ENCODE data around the gene GNGT1. TPM values are rescaled to one million over a fixed set of nuclear protein-coding genes. Genes with fewer than 3 reads are reported as not detected.

Gene GNGT1
- total and polyA plus RNA-seq, 2 of the 13 experiments (the other 11 are each of a cell fraction or from before 2014, with no cell fraction given), result not detected

DNA sequence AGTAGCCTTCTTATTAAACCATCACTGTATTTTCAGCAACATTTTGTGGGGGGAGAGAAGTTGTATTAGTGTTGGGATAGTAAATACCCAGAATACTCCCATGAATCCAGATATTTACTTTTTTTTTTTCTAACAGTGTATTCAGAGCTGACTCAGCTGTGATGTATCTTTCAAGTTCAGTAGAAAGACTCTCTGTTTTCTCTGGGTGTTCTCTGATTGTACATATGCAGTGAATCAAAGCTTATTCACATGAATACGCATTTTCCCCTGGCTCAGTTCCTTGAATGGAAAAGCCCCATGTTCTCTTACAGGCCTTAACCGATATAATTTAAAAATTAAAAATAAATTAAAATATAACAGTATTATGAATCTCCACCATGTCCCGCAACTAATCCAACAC, 17.1 kb upstream of the GNGT1 start:
- intact Hi-C loops (cut with micrococcal nuclease; ENCODE audit: unreplicated experiment), result no loop called here
- H3K27ac ChIP-seq (ENCODE audit: extremely low read length, insufficient read depth, low read length), result no peak overlapping the region
- WGBS (ENCODE audit: low lambda C conversion rate), result 44% methylated on average over 3 of the region's 3 CpGs
- H3K4me1 ChIP-seq (ENCODE audit: insufficient read depth, low read length), result 0 out of 2 replicates have a peak, but pooled peaks cover 5% of the 10 kb centered on the region
- H3K4me3 ChIP-seq (replicated peaks in 1 of 3; ENCODE audit: insufficient read depth in 1 of 3, low read depth in 2 of 3, low read length in 3 of 3), result no peak overlapping the region
- ATAC-seq (no peak), DNase-seq (ENCODE audit: low spot score) (no peak), FAIRE-seq (no peak)
- H3K9me3 ChIP-seq (ENCODE audit: low read length), result no peaks in the 10 kb centered on the region
- POLR2A ChIA-PET, result no interaction called here
- CTCF ChIA-PET (ENCODE audit: low intra/inter-chr PET ratio, low total read pairs), result no interaction called here
- H3K36me3 ChIP-seq (replicated peaks in 1 of 2; ENCODE audit: control insufficient read depth in 1 of 2, insufficient read depth in 2 of 2, low read length in 2 of 2), result no peaks in the 10 kb centered on the region
- no peaks in the 10 kb centered on the region for H4K20me1 ChIP-seq (ENCODE audit: insufficient read depth, low read length)
- peaks cover 4 to 20% of the 10 kb centered on the region in 2 experiments; a peak in 2 of 5 replicates for H3K27me3 ChIP-seq (ENCODE audit: control insufficient read depth in 1 of 2, insufficient read depth in 2 of 2, low read length in 2 of 2)
- H3K4me2 ChIP-seq (ENCODE audit: low read depth, low read length), result no peak overlapping the region
- BruUV-seq (replicated peaks), result no TSS peak
- no peak overlapping the region for H3K9ac ChIP-seq (ENCODE audit: insufficient read depth, low read depth, low read length)
- H2AFZ ChIP-seq (ENCODE audit: low read length), result no peak overlapping the region
- H3K79me2 ChIP-seq (ENCODE audit: insufficient read depth, low read length), result no peaks in the 10 kb centered on the region
- in situ Hi-C loops (cut with HindIII; ENCODE audit: extremely low pct_ligation_motif_present, low pct_unique_long_range_greater_than_20kb), result no loop called here
- TF ChIP-seq ZNF10 (CRISPR knock-in tag; IDR thresholded peaks at IDR 0.05; ENCODE audit: borderline replicate concordance, low read depth) (no peak), ZNF644 (CRISPR knock-in tag; IDR thresholded peaks at IDR 0.05; ENCODE audit: low read depth) (no peak)

DNA sequence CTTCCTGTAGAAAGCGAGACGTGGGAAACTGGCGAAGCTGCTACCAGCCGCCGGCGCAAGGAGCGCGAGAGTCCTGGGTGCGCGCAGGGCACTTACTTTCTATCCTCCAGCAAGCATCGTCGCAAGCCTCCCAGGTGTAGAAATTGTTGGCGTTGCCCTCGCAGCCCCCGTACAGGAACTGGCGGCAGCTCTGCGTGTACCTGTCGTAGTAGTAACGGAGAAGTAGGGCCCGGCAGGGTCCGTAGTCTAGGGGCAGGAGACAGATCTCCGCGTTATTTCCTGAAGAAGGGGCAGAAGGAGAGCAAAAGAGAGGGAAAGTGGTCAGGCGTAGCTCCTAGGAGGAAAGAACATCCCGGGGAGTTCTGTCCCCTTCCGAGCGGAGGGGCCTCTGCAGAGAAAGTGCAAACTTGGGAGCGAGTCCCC, 16.3 kb upstream of the GNGT1 start:
- H3K4me1 ChIP-seq (ENCODE audit: insufficient read depth, low read length), result 0 out of 2 replicates have a peak, but pooled peaks cover 5% of the 10 kb centered on the region
- peak; percentile 70 for ATAC-seq
- in situ Hi-C loops (cut with HindIII; ENCODE audit: extremely low pct_ligation_motif_present, low pct_unique_long_range_greater_than_20kb) (no loop called here), intact Hi-C loops (cut with micrococcal nuclease; ENCODE audit: unreplicated experiment) (no loop called here)
- DNase-seq (ENCODE audit: low spot score), result no peak
- no peaks in the 10 kb centered on the region for H4K20me1 ChIP-seq (ENCODE audit: insufficient read depth, low read length)
- TF ChIP-seq PTBP1 (IDR thresholded peaks at IDR 0.05; ENCODE audit: low read depth, low read length, poor library complexity, severe bottlenecking), result no peak
- TF ChIP-seq ARNTL (CRISPR knock-in tag; IDR thresholded peaks at IDR 0.05), result no peak
- no peak for TF ChIP-seq MAFG (CRISPR knock-in tag; IDR thresholded peaks at IDR 0.05)
- no peak for TF ChIP-seq ZBTB10 (CRISPR knock-in tag; IDR thresholded peaks at IDR 0.05; ENCODE audit: borderline replicate concordance)
- no peak for TF ChIP-seq SP2 (CRISPR knock-in tag; IDR thresholded peaks at IDR 0.05)
- peak; percentile 46 for TF ChIP-seq HNRNPLL (IDR thresholded peaks at IDR 0.05; ENCODE audit: low read depth, low read length, poor library complexity, severe bottlenecking)
- TF ChIP-seq HOXA9 (CRISPR knock-in tag; IDR thresholded peaks at IDR 0.05; ENCODE audit: borderline replicate concordance), result no peak
- no peak for TF ChIP-seq EEA1 (CRISPR knock-in tag; IDR thresholded peaks at IDR 0.05; ENCODE audit: borderline replicate concordance)
- H3K4me2 ChIP-seq (ENCODE audit: low read depth, low read length), result peak overlapping the region; percentile 53
- peak overlapping the region in 1 of 3 experiments; percentile 52; a peak in 1 of 6 replicates for H3K4me3 ChIP-seq (replicated peaks in 1 of 3; ENCODE audit: insufficient read depth in 1 of 3, low read depth in 2 of 3, low read length in 3 of 3)
- POLR2A ChIA-PET, result no interaction called here
- CTCF ChIA-PET (ENCODE audit: low intra/inter-chr PET ratio, low total read pairs), result interaction anchor here (0.6 kb wide), 1 partner anchor 10 kb away, joined by 3 read pairs; no protein-coding TSS in a partner anchor
- no peaks in the 10 kb centered on the region for H3K9me3 ChIP-seq (ENCODE audit: low read length)
- no peak for FAIRE-seq
- no TSS peak for BruUV-seq (replicated peaks)
- H3K27me3 ChIP-seq (ENCODE audit: control insufficient read depth in 1 of 2, insufficient read depth in 2 of 2, low read length in 2 of 2), result peaks cover 4 to 20% of the 10 kb centered on the region in 2 experiments; a peak in 2 of 5 replicates
- H3K27ac ChIP-seq (ENCODE audit: extremely low read length, insufficient read depth, low read length), result no peak overlapping the region
- no peak overlapping the region for H2AFZ ChIP-seq (ENCODE audit: low read length)
- no peaks in the 10 kb centered on the region for H3K79me2 ChIP-seq (ENCODE audit: insufficient read depth, low read length)
- H3K36me3 ChIP-seq (replicated peaks in 1 of 2; ENCODE audit: control insufficient read depth in 1 of 2, insufficient read depth in 2 of 2, low read length in 2 of 2), result no peaks in the 10 kb centered on the region
- H3K9ac ChIP-seq (ENCODE audit: insufficient read depth, low read depth, low read length), result no peak overlapping the region
- 21% methylated on average over 28 of the region's 28 CpGs for WGBS (ENCODE audit: low lambda C conversion rate)

All from HepG2 (cell line).